SK-N-MC (cell line): ENCODE measurements around the gene LGR5.
A peak's percentile ranks its signal among the peaks of the same experiment; 100 is the strongest.
"Not testable (repeated sequence)": the region's sequence is repeated elsewhere in the genome, so short reads cannot be mapped to it uniquely, and the experiment has no call there.

Source experiments
- DNase-seq: peaks from one replicate; pipeline ENCODE4 v3.0.0-alpha.2; 2011; ENCODE audit warnings: low read depth, low spot score
- H3K27ac ChIP-seq: fragments of 200-600 bp; sonication (generic); 2 replicates; pipeline ENCODE4 v1.5.1; 2016; ENCODE audit warnings: mixed run types
- H3K36me3 ChIP-seq: fragments of 200-600 bp; sonication (generic); 2 replicates; pipeline ENCODE4 v1.6.1; 2017; ENCODE audit warnings: antibody characterized with exemption, low read length, mixed read lengths; ENCODE audit not compliant: insufficient read depth
- H3K4me3 ChIP-seq: fragments of 200-600 bp; sonication (generic); 2 replicates; pipeline ENCODE4 v1.5.1; 2016
- H3K9ac ChIP-seq: fragments of 200-600 bp; sonication (generic); 2 replicates; pipeline ENCODE4 v1.8.0; 2017; ENCODE audit warnings: mixed run types, mixed read lengths; ENCODE audit not compliant: insufficient read length
- H3K9me3 ChIP-seq: fragments of 200-600 bp; sonication (generic); 2 replicates; pipeline ENCODE4 v1.6.1; 2017; ENCODE audit warnings: low read depth, mild to moderate bottlenecking, antibody characterized with exemption, low read length, moderate library complexity, mixed read lengths
- EZH2 ChIP-seq: fragments of 200-600 bp; sonication (generic); IDR thresholded peaks from one replicate; pipeline ENCODE4 v1.6.1; 2017; ENCODE audit warnings: antibody characterized with exemption
- FOXP2 ChIP-seq: optimal IDR thresholded peaks from 2 replicates; pipeline ENCODE3; 2011; ENCODE audit warnings: mild to moderate bottlenecking, moderate library complexity; ENCODE audit not compliant: insufficient read depth; ENCODE audit errors: extremely low read length, control extremely low read depth
- POLR2AphosphoS5 ChIP-seq: IDR thresholded peaks from 2 replicates; pipeline ENCODE4 v1.6.1; 2012; ENCODE audit warnings: mild to moderate bottlenecking, low read depth, low read length, borderline replicate concordance

The LGR5 gene

DNA sequence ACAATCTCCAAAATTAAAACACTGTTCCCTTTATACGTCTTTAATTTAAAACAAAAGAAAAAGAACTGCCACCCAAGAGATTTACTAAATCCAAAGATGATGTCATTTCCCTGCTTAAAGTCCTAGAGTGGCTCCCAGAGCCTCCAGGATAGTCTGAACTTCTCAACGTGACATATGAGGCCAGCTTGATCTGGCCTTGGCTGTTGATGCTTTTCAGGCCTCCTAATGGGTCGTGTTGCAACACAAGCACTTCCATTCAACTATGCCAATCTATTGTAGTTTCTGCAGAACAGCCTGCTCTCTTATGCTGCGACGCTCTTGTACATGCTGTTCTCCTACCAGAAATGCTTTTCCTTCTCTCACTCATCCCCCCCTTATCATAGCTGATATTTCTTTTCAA, 35.7 kb downstream of the LGR5 start:
- H3K36me3 ChIP-seq: no peaks in the 10 kb centered on the region
- H3K27ac ChIP-seq: no peak overlapping the region
- no peak for DNase-seq
- no peak overlapping the region for H3K9ac ChIP-seq
- H3K9me3 ChIP-seq: no peaks in the 10 kb centered on the region
- no peak for TF ChIP-seq EZH2
- TF ChIP-seq POLR2AphosphoS5: no peak
- no peak for TF ChIP-seq FOXP2
- H3K4me3 ChIP-seq: no peak overlapping the region

DNA sequence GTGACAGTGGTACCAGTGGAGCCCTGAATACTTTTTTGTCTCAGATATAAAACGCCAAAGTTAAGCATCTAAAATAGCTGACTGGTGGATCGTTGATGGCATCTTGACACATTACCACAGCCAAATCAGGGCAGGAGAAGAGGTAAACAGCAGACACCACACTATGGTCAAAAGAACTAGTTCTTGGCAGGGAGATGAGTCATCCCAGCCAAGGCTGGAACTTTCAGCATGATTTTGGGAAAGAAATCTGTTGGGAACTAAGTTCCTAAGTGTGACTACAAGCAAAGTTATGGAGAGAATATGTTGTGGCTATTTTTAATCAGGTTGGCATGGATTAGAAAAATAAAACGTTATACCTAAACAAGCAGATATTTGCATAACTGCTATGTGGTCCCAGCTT, 36.9 kb downstream of the LGR5 start:
- Histone ChIP-seq H3K9me3 (no peaks in the 10 kb centered on the region), H3K9ac (no peak overlapping the region), H3K36me3 (no peaks in the 10 kb centered on the region), H3K4me3 (no peak overlapping the region), H3K27ac (no peak overlapping the region)
- DNase-seq: no peak
- TF ChIP-seq POLR2AphosphoS5 (no peak), EZH2 (no peak), FOXP2 (no peak)

DNA sequence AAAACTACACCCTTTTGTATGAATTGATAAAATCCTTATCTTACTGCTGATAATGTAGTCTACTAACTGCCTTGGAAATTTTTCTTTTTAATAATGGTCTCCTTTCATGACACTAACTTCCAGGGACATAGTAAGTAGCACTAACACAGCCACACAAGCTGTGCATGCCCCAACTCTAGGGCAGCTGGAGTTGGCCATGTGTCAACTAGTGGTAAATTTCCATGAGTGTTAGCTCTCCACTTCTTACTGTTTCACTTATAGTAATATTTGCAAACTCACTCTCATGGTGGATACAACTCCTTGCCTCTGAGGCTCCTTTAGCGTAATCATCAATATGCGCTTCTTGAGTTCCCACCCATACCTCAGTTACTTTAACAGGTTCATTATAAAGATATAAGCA, 38.0 kb downstream of the LGR5 start:
- no peak overlapping the region for H3K4me3 ChIP-seq
- no peaks in the 10 kb centered on the region for H3K36me3 ChIP-seq
- no peaks in the 10 kb centered on the region for H3K9me3 ChIP-seq
- H3K9ac ChIP-seq: no peak overlapping the region
- TF ChIP-seq FOXP2 (no peak), POLR2AphosphoS5 (no peak), EZH2 (no peak)
- DNase-seq: no peak
- H3K27ac ChIP-seq: no peak overlapping the region

DNA sequence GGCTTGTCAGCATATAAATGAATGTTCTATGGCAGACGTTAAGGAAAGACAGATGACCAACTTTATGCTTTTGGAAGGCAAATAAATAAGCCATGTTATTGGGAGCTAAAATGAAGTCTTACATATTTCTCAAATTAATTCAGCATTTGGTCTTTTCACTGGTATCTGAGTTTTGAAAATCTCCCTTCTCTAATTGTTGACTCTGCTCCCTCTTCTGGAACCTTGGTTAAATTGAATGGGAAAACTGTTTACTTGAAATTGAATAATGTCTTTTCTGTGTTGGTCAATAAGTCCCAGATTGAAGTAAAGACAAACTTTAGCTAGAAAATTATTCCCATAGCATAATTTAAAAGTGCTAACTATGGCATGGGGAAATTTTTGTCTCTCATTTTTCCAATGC, 38.7 kb downstream of the LGR5 start:
- no peak for DNase-seq
- Histone ChIP-seq H3K27ac (no peak overlapping the region), H3K4me3 (no peak overlapping the region), H3K9me3 (no peaks in the 10 kb centered on the region), H3K36me3 (no peaks in the 10 kb centered on the region), H3K9ac (no peak overlapping the region)
- TF ChIP-seq EZH2 (no peak), FOXP2 (no peak)

DNA sequence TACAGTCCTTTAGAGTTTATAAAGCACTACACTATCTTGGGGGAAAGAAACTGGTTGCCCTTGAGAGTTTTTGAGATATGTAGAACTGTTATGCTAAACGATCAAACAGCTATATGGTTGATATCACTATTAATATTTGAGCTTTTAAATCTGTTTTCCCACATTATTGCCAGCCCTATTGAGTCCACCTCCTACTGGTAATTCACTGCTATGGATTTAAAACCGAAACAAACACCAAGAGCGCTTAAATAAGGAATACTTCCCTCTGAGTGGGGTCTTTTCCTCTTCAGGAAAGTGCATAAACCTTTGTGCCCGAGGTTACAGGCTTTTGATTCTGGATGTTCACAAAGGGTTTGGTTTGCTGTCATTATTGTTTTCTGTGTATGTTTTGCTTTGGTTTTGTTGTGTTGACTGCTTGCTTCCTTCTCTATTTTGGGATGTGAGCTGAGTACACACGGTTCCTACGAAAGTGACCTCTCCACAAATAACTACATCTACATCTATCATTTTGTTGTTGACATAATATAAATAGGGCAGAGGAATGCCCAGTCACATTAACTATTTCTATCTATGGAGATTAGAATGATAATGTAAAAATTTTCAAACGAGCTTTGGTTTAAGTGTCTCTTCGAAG, 44.8 kb downstream of the LGR5 start:
- H3K9ac ChIP-seq: no peak overlapping the region
- H3K36me3 ChIP-seq: no peaks in the 10 kb centered on the region
- TF ChIP-seq EZH2 (no peak), POLR2AphosphoS5 (no peak), FOXP2 (no peak)
- no peaks in the 10 kb centered on the region for H3K9me3 ChIP-seq
- H3K4me3 ChIP-seq: no peak overlapping the region
- DNase-seq: no peak
- H3K27ac ChIP-seq: no peak overlapping the region

DNA sequence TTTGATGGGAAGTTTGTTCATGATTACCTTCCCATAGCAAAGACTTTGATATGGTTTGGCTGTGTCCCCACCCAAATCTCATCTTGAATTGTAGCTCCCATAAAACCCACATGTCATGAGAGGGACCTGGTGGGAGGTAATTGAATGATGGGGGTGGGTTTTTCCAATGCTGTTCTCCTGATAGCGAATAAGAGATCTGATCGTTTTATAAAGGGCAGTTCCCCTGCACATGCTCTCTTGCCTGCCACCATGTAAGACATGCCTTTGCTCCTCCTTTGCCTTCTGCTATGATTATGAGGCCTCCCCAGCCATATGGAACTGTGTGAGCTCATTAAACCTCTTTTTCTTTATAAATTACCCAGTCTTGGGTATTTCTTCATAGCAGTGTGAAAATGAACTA, 51.2 kb downstream of the LGR5 start:
- not testable (repeated sequence) for H3K9ac ChIP-seq, H3K36me3 ChIP-seq, H3K9me3 ChIP-seq, H3K27ac ChIP-seq, H3K4me3 ChIP-seq, DNase-seq

DNA sequence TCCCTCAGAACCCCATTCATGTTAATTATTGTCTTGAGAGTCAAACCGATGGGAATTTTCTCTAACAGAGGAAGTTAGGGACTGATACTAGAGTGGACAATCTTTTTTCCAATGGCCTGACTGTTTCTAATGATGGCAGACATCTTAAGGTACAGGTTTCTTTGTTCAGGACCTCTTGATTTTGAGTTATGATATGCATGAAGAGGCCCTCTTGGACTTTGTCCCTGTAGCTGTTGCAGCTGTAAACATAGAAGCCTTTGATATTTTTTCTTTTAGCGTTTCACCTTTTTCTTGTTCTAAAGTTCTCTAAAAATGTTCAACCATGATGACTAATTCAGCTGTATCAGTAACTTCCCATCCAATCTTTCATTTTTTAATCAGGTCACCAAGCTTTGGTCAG, 53.0 kb downstream of the LGR5 start:
- no peak for DNase-seq
- no peak overlapping the region for H3K27ac ChIP-seq
- H3K36me3 ChIP-seq: no peaks in the 10 kb centered on the region
- no peaks in the 10 kb centered on the region for H3K9me3 ChIP-seq
- no peak overlapping the region for H3K4me3 ChIP-seq
- no peak for TF ChIP-seq EZH2
- no peak for TF ChIP-seq FOXP2
- H3K9ac ChIP-seq: no peak overlapping the region

DNA sequence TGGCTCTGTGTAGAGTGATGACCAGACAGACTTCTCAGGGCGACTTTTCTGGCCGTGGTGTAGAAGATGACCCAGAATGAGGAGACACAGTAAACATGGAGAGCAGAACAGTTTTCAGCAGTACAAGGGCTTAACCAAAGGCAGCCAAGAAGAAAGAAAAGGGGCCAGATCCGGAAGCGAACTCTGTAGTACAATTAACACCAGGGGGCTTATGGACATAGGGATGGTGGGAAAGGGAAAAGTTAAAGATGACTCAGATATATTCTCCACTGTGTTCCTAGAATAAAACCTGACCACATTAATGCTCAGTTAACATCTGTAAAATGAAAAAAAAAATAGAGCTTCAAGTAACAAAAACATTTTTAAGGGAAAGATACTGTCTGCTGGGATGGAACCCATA, 60.2 kb downstream of the LGR5 start:
- no peak for DNase-seq
- H3K36me3 ChIP-seq: no peaks in the 10 kb centered on the region
- H3K9me3 ChIP-seq: no peaks in the 10 kb centered on the region
- no peak for TF ChIP-seq POLR2AphosphoS5
- no peak for TF ChIP-seq FOXP2
- TF ChIP-seq EZH2: no peak
- H3K27ac ChIP-seq: no peak overlapping the region
- H3K9ac ChIP-seq: no peak overlapping the region
- H3K4me3 ChIP-seq: no peak overlapping the region

DNA sequence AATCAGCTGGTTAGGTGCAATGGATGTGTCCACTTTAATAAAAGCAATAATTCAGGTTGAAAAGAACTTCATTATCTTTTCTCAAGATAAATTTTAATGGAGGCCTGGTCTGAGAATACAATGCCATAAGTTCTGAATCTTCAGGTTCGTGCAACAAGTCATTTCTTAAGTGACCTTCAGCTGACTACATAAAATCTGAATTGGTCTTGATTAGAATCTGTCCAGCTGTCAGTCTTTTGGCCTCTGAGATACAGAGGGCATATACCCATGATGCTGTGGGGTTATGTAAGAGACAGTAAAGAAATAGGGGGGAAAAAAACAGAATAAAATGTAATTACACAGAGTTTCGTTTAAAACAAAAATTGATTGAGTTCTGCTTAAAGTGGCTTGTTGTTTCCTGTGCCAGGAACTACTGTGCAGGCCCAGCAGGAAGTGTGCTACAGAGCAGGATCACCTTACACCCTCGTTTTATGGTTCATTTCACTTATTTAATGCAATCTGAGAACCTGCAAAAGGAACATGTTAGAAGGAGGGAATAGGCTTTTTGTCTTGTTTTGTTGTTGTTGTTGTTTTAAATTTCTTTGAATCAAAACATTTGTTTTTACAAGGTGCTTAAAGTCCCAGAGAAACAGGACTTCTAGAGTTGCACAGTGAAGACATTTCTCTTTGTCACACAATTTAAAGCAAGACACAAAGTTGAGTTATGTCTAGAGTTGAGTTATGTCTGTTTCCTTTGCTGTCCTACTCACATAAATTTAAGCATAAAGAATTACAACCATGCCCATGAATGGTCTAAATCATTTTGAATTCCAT, 64.2 kb downstream of the LGR5 start:
- no peaks in the 10 kb centered on the region for H3K36me3 ChIP-seq
- H3K9me3 ChIP-seq: no peaks in the 10 kb centered on the region
- peak; percentile 45; the same call in 1 of the 2 replicates for TF ChIP-seq POLR2AphosphoS5
- TF ChIP-seq EZH2: no peak
- no peak overlapping the region for H3K9ac ChIP-seq
- H3K27ac ChIP-seq: peak overlapping the region; percentile 87
- DNase-seq: no peak
- peak overlapping the region; percentile 55 for H3K4me3 ChIP-seq
